RWPE1 (cell line): ENCODE data around the gene F5.

Experiments used
- CTCF ChIA-PET: fragments of 350-600 bp; sonication (Branson Sonifier 250); formaldehyde crosslinking; extraction: SDS; loops from one replicate; lab custom pipeline; 2021; lab: Yijun Ruan, JAX
- POLR2A ChIA-PET: fragments of 400-600 bp; formaldehyde crosslinking; extraction: SDS; loops from one replicate; lab custom pipeline; 2020; ENCODE audit warnings: antibody characterized with exemption; ENCODE audit not compliant: low non-redundant PET; lab: Yijun Ruan, JAX
- DNase-seq: peaks from one replicate; pipeline ENCODE4 v3.0.0; 2012; ENCODE audit warnings: low spot score
- H3K27ac ChIP-seq: fragments of 450-650 bp; 2 replicates; pipeline ENCODE4 v1.5.1; 2017
- TF ChIP-seq, protein P1 (sequence below): fragments of 450-650 bp; conservative IDR thresholded peaks from 2 replicates; pipeline ENCODE4 v1.5.1; 2017; ENCODE audit warnings: low read depth, mild to moderate bottlenecking

Gene F5

DNA sequence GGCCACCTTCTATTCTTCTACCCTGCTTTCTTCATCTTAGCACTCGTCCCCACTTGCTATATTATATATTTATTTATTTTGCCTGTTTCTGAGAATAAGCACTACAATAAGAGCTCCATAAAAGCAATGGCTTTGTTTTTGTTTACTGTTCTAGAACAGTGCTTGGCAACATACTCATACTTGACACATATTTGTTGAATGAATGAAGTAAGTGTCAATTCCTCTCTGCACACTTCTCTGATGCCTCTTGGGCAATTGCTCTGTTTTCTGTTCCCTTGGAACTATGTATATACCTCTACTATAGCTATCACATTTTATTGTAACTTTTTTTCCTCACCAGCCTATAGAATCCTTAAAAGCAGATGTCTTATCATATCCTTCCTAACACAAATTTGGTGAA lies 93.0 kb downstream of the F5 start:
- POLR2A ChIA-PET = no interaction called here

DNA sequence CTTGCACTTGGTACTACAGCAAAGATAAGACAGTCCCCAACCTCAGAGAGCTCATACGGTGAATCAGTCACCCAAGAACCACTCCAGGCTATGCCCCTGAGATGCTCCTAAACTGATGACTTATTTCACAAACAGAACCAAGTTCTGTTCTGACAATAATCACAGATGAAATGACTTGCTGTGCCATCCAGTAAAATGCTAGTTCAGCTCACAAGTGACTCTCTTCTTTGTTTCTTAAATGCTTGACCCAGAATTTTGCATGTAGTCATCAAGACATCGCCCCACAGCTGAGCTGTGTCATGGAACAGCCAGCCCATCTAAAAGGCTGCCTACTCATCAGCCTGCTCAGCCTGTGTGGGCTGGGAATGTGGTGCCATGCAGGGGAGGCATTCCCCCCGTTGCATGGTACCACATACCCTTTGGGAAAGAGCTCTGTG lies 94.4 kb downstream of the F5 start:
- TF ChIP-seq, protein P1, sequence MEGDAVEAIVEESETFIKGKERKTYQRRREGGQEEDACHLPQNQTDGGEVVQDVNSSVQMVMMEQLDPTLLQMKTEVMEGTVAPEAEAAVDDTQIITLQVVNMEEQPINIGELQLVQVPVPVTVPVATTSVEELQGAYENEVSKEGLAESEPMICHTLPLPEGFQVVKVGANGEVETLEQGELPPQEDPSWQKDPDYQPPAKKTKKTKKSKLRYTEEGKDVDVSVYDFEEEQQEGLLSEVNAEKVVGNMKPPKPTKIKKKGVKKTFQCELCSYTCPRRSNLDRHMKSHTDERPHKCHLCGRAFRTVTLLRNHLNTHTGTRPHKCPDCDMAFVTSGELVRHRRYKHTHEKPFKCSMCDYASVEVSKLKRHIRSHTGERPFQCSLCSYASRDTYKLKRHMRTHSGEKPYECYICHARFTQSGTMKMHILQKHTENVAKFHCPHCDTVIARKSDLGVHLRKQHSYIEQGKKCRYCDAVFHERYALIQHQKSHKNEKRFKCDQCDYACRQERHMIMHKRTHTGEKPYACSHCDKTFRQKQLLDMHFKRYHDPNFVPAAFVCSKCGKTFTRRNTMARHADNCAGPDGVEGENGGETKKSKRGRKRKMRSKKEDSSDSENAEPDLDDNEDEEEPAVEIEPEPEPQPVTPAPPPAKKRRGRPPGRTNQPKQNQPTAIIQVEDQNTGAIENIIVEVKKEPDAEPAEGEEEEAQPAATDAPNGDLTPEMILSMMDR = no peak
- ChIA-PET CTCF (interaction anchor here (0.5 kb wide), 1 partner anchor 12 kb away, joined by 3 read pairs; no protein-coding TSS in a partner anchor), POLR2A (no interaction called here)
- no peak for DNase-seq
- H3K27ac ChIP-seq = no peak overlapping the region

More for the DNA sequence above, 93.0 kb downstream of the F5 start:
- TF ChIP-seq, protein P1 = no peak
- DNase-seq = no peak
- CTCF ChIA-PET = no interaction called here
- no peak overlapping the region for H3K27ac ChIP-seq

DNA sequence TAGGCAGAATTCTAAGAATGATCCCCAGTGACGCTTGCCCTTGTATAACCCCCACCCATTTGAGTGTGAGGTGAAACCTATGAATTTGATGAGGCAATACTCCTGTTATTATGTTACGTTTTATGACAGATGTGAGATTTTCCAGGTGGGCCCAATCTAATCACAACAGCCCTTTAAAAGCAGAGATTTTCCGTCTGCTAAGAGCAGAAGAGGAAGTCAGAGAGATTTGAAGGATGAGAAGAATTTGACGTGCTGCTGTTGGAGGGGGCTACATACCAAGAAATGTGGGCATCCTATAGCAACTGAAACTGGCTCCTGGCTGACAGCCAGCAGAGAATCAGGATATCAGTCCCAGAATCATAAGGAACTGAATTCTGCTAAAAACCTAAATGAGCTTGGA lies 98.1 kb downstream of the F5 start:
- CTCF ChIA-PET = no interaction called here
- no peak overlapping the region for H3K27ac ChIP-seq
- DNase-seq = no peak
- TF ChIP-seq, protein P1 = no peak
- POLR2A ChIA-PET = no interaction called here

DNA sequence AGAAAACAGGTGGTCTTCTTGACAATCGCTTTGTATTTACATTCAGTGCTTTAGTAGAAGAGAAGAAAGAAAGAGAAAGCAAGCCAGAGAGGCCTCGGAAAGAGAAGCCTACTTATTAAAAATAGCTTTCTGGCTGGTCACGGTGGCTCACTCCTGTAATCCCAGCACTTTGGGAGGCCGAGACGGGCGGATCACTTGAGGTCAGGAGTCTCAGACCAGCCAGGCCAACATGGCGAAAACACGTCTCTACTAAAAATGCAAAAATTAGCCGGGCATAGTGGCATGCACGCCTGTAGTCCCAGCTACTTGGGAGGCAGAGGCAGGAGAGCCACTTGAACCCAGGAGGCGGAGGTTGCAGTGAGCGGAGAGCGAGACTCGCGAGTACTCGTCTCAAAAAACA lies 98.7 kb downstream of the F5 start:
- TF ChIP-seq, protein P1 = no peak
- H3K27ac ChIP-seq = peak overlapping the region; percentile 43; the same call in 1 of the 2 replicates
- CTCF ChIA-PET = no interaction called here
- POLR2A ChIA-PET = no interaction called here
- DNase-seq = no peak

DNA sequence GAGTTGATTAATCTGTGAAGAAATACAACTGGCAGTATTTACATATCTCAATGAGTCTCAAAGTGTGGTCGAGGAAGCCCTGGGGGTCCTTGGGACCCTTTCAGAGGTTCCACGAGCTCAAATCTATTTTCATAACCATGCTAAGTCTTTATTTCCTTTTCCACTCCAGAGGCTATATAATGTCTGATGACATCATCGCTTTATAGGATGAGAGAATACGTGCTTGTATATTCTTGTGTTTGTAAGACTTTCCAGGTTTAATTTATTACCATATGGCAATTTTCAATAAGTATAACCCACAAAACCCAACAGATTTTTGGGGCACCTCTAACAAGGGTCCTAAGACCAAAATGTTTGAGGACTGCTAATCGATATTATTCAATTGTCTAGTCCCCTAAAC lies 99.1 kb downstream of the F5 start:
- ChIA-PET CTCF (no interaction called here), POLR2A (no interaction called here)
- DNase-seq = no peak
- TF ChIP-seq, protein P1 = no peak
- peak overlapping the region; percentile 43; the same call in 1 of the 2 replicates for H3K27ac ChIP-seq

DNA sequence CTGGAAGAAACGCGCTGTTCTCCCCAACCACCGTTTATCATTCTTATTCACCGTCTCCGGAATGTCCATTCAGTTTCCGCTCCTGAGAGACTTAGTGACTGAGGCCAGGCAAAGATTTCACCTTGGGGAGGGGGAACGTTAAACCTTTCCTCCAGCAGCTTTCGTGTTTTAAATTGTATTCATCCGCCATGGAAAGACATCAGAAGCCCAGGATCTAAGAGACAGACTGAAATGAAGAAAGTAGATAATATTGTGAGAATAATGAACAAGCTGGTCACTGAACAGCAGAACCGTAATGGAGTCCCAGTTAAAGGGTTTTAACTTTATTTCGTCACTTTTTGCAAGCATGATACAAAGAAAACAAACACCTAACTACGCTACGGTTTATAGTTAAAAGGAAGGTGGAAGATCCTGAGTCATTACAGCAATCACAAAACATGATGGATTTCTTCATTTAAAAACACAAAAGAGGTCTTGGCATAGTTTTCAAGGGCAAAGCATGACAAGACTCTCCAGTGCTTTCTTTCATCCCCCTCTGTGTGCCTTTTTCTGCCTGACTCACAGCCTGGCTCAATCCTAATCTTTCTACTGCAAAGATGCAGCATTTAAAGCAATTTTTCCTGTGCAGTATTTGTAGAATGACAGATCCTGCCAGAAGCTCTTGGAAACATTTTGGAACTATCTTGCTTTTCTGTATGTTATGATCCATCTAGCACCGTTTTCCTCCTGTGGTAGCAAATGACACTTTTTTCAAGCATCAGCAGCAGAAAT lies 99.8 kb downstream of the F5 start:
- ChIA-PET CTCF (interaction anchor here (0.7 to 1.0 kb wide), 3 partner anchors 43 to 59 kb away, joined by 4 to 5 read pairs (median 4); no protein-coding TSS in a partner anchor), POLR2A (interaction anchor here (0.6 to 1.0 kb wide), 2 partner anchors 25 to 279 kb away, joined by 3 to 4 read pairs; no protein-coding TSS in a partner anchor)
- TF ChIP-seq, protein P1 = no peak
- peak overlapping the region; percentile 97 for H3K27ac ChIP-seq
- DNase-seq = peak; percentile 13
